Measurements from ENCODE around the gene SSR1. TPM values are rescaled to one million over a fixed set of nuclear protein-coding genes. Genes with fewer than 3 reads are reported as not detected.

SSR1 gene
- total RNA-seq, 1 experiment from 2014 or later: 102 TPM

- Histone ChIP-seq H3K23me2 (ENCODE audit: insufficient read length, low read depth, low read length, poor library complexity, severe bottlenecking) (no peaks in the 10 kb centered on the region), H3K14ac (ENCODE audit: insufficient read depth, low read length) (no peak overlapping the region), H2BK12ac (ENCODE audit: insufficient read length, low read depth, low read length) (no peak overlapping the region), H3K9ac (ENCODE audit: extremely low read depth, insufficient read length, low read length) (no peak overlapping the region), H4K8ac (replicated peaks; ENCODE audit: insufficient read length, low read depth, low read length) (no peak overlapping the region), H4K5ac (ENCODE audit: insufficient read length, low read depth, low read length) (no peak overlapping the region), H3K4me2 (ENCODE audit: insufficient read depth, insufficient read length, low read length) (no peak overlapping the region), H3K79me1 (ENCODE audit: insufficient read depth, low read depth, low read length, poor library complexity, severe bottlenecking) (no peaks in the 10 kb centered on the region), H4K91ac (ENCODE audit: insufficient read length, low read depth, low read length) (no peak overlapping the region), H3K9me3 (ENCODE audit: control insufficient read depth, low read depth, low read length) (no peaks in the 10 kb centered on the region), H3K4ac (ENCODE audit: low read depth, low read length) (no peak overlapping the region), H4K20me1 (ENCODE audit: control insufficient read depth, insufficient read depth, insufficient read length) (no peaks in the 10 kb centered on the region), H2BK120ac (ENCODE audit: low read depth, low read length, poor library complexity, severe bottlenecking) (no peak overlapping the region), H3K56ac (ENCODE audit: insufficient read length, low read depth, low read length) (no peak overlapping the region), H2BK5ac (ENCODE audit: insufficient read length, low read length) (no peak overlapping the region), H2AK5ac (ENCODE audit: insufficient read length, low read length) (no peak overlapping the region), H3T11ph (ENCODE audit: low read length) (no peak overlapping the region), H3K18ac (ENCODE audit: insufficient read length, low read depth, low read length) (no peak overlapping the region), H2AFZ (ENCODE audit: low read length) (no peak overlapping the region), H3K27ac (ENCODE audit: insufficient read length, low read depth, low read length) (no peak overlapping the region), H3K27me3 (ENCODE audit: insufficient read depth, low read length) (no peaks in the 10 kb centered on the region), H2BK20ac (ENCODE audit: low read depth, low read length, poor library complexity, severe bottlenecking) (no peak overlapping the region), H3K79me2 (ENCODE audit: insufficient read depth, low read length) (no peaks in the 10 kb centered on the region), H3K4me1 (ENCODE audit: insufficient read depth, low read length) (no peaks in the 10 kb centered on the region), H2BK15ac (ENCODE audit: low read depth, low read length) (no peak overlapping the region), H3K23ac (ENCODE audit: insufficient read length, low read depth, low read length) (no peak overlapping the region)
- no peak overlapping the region for H3K27ac Mint-ChIP-seq
- H3K9me3 Mint-ChIP-seq: no peaks in the 10 kb centered on the region
- no peak overlapping the region for H3K4me3 Mint-ChIP-seq
- DNase-seq: no peak
- no CpG with 5 or more reads among the region's 8 CpGs for WGBS (ENCODE audit: extremely low coverage, insufficient read length, low lambda C conversion rate)
- no peaks in the 10 kb centered on the region for H3K36me3 Mint-ChIP-seq (ENCODE audit: insufficient read depth in 1 of 3, low read depth in 3 of 3)
- H3K4me1 Mint-ChIP-seq: peaks cover 0 to 2% of the 10 kb centered on the region in 2 experiments; a peak in 1 of 4 replicates
- H3K27me3 Mint-ChIP-seq (ENCODE audit: low read depth): no peaks in the 10 kb centered on the region
- TF ChIP-seq, protein P1, sequence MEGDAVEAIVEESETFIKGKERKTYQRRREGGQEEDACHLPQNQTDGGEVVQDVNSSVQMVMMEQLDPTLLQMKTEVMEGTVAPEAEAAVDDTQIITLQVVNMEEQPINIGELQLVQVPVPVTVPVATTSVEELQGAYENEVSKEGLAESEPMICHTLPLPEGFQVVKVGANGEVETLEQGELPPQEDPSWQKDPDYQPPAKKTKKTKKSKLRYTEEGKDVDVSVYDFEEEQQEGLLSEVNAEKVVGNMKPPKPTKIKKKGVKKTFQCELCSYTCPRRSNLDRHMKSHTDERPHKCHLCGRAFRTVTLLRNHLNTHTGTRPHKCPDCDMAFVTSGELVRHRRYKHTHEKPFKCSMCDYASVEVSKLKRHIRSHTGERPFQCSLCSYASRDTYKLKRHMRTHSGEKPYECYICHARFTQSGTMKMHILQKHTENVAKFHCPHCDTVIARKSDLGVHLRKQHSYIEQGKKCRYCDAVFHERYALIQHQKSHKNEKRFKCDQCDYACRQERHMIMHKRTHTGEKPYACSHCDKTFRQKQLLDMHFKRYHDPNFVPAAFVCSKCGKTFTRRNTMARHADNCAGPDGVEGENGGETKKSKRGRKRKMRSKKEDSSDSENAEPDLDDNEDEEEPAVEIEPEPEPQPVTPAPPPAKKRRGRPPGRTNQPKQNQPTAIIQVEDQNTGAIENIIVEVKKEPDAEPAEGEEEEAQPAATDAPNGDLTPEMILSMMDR (conservative IDR thresholded peaks at IDR 0.05): no peak
These were observed 19.2 kb upstream of the SSR1 start for GRCh38 chr6:7332090-7332745.

Measured in H9 (cell line).